HL-60 (cell line): ENCODE data around the gene OR10H4.
A peak's percentile ranks its signal among the peaks of the same experiment; 100 is the strongest.
"Not testable (repeated sequence)": the region's sequence is repeated elsewhere in the genome, so short reads cannot be mapped to it uniquely, and the experiment has no call there.

Source experiments
- DNase-seq, 2 experiments: peaks; one replicate each; pipeline ENCODE4 v3.0.0-alpha.2; 2010 to 2020; ENCODE audit warnings: low read depth in 1 of 2, low spot score in 1 of 2
- H3K27ac ChIP-seq: fragments of 250-450 bp; sonication (Bioruptor Pico); replicated peaks from 2 replicates; pipeline ENCODE4 v1.5.1; 2020; ENCODE audit warnings: mild to moderate bottlenecking, moderate library complexity
- H3K27me3 ChIP-seq: fragments of 250-450 bp; sonication (Bioruptor Pico); 2 replicates; pipeline ENCODE4 v1.5.1; 2021; ENCODE audit warnings: mild to moderate bottlenecking, moderate library complexity; ENCODE audit not compliant: insufficient read depth, poor library complexity, severe bottlenecking
- H3K4me3 ChIP-seq: replicated peaks from 2 replicates; pipeline ENCODE4 v1.5.1; 2011; ENCODE audit warnings: mild to moderate bottlenecking, control low read depth, low read length; ENCODE audit not compliant: insufficient read depth
- CTCF ChIP-seq: IDR thresholded peaks from one replicate; pipeline ENCODE4 v1.5.1; 2011; ENCODE audit warnings: low read length, control low read depth, inconsistent platforms; ENCODE audit not compliant: insufficient read depth
- GABPA ChIP-seq: IDR thresholded peaks from 2 replicates; pipeline ENCODE4 v1.6.1; 2012; ENCODE audit warnings: low read depth
- POLR2AphosphoS5 ChIP-seq: IDR thresholded peaks from 2 replicates; pipeline ENCODE4 v1.6.1; 2012; ENCODE audit warnings: low read depth
- REST ChIP-seq: IDR thresholded peaks from 2 replicates; pipeline ENCODE4 v1.6.1; 2012; ENCODE audit warnings: low read depth; ENCODE audit not compliant: insufficient replicate concordance
- SPI1 ChIP-seq: IDR thresholded peaks from 2 replicates; pipeline ENCODE4 v1.6.1; 2012; ENCODE audit warnings: low read depth, mild to moderate bottlenecking, borderline replicate concordance

OR10H4 gene

GRCh38 chr19:15962319-15962718 lies 13.5 kb downstream of the OR10H4 start:
- Histone ChIP-seq H3K4me3 (no peak overlapping the region), H3K27me3 (no peaks in the 10 kb centered on the region), H3K27ac (no peak overlapping the region)
- no peak for DNase-seq
- peak; percentile 94 for TF ChIP-seq REST
- no peak for TF ChIP-seq SPI1
- no peak for TF ChIP-seq CTCF
- no peak for TF ChIP-seq POLR2AphosphoS5
- no peak for TF ChIP-seq GABPA

GRCh38 chr19:15964231-15964630 lies 15.4 kb downstream of the OR10H4 start:
- TF ChIP-seq REST (no peak), CTCF (no peak), SPI1 (no peak), POLR2AphosphoS5 (no peak), GABPA (no peak)
- Histone ChIP-seq H3K4me3 (no peak overlapping the region), H3K27ac (no peak overlapping the region), H3K27me3 (no peaks in the 10 kb centered on the region)
- DNase-seq: no peak

- TF ChIP-seq GABPA (no peak), CTCF (no peak), REST (no peak), SPI1 (no peak), POLR2AphosphoS5 (no peak)
- H3K4me3 ChIP-seq: no peak overlapping the region
- H3K27ac ChIP-seq: no peak overlapping the region
- DNase-seq: peak in 1 of 2 experiments; percentile 23
- no peaks in the 10 kb centered on the region for H3K27me3 ChIP-seq
Measured at GRCh38 chr19:15971224-15971780, 22.5 kb downstream of the OR10H4 start.

GRCh38 chr19:15972043-15972442 lies 23.2 kb downstream of the OR10H4 start:
- not testable (repeated sequence) for H3K4me3 ChIP-seq, H3K27ac ChIP-seq, DNase-seq, H3K27me3 ChIP-seq
